Activated T-cell treated with anti-CD3 and anti-CD28 coated beads, Interleukin-2, amount 50 U/mL, for 72 hours (primary cell): ENCODE data around the gene FBRS. TPM values are rescaled to one million over a fixed set of nuclear protein-coding genes. Genes with fewer than 3 reads are reported as not detected.
"Not testable (repeated sequence)": the region's sequence is repeated elsewhere in the genome, so short reads cannot be mapped to it uniquely, and the experiment has no call there.

Experiments used
- ATAC-seq, 2 donors: fragments of 150-1000 bp; cut with Tn5 transposase; replicated peaks in 1 of 2; 2 replicates each; pipeline ENCODE4 v1.10.0; 2021; ENCODE audit warnings: moderate library complexity in 2 of 2, mild to moderate bottlenecking in 1 of 2
- DNase-seq, 2 donors: peaks; one replicate each; pipeline ENCODE4 v3.0.0; 2021 to 2022; ENCODE audit warnings: mixed read lengths in 1 of 2
- H3K27ac Mint-ChIP-seq: one replicate; pipeline ENCODE4 v1.8.0; 2022; ENCODE audit warnings: mild to moderate bottlenecking, moderate library complexity, mixed read lengths
- H3K27me3 Mint-ChIP-seq: one replicate; pipeline ENCODE4 v1.8.0; 2022; ENCODE audit warnings: low read depth, mixed read lengths
- H3K36me3 Mint-ChIP-seq, 2 donors: one replicate each; pipeline ENCODE4 v1.8.0; 2022; ENCODE audit warnings: mixed read lengths in 2 of 2, mild to moderate bottlenecking in 1 of 2; ENCODE audit not compliant: insufficient read depth in 2 of 2
- H3K4me1 Mint-ChIP-seq: one replicate; pipeline ENCODE4 v1.8.0; 2022; ENCODE audit warnings: low read depth, mixed read lengths
- H3K4me3 Mint-ChIP-seq, 2 donors: one replicate each; pipeline ENCODE4 v1.8.0; 2022; ENCODE audit warnings: mild to moderate bottlenecking in 2 of 2, mixed read lengths in 2 of 2, moderate library complexity in 2 of 2
- H3K9me3 Mint-ChIP-seq, 2 donors: one replicate each; pipeline ENCODE4 v1.8.0; 2022; ENCODE audit warnings: mixed read lengths in 2 of 2
- total RNA-seq, 2 donors: library from RNA; stranded (reverse); gene quantifications; one replicate each; pipeline ENCODE4 v1.2.3, GENCODE V29; 2022

FBRS gene
- total RNA-seq, 2 donors from 2014 or later: 170 to 185 TPM

GRCh38 chr16:30700971-30701370 is 42.7 kb downstream of the FBRS start:
- peaks cover 37% of the 10 kb centered on the region for H3K4me1 Mint-ChIP-seq
- H3K27ac Mint-ChIP-seq: no peak overlapping the region
- no peak for DNase-seq
- no peaks in the 10 kb centered on the region for H3K27me3 Mint-ChIP-seq
- no peak for ATAC-seq
- no peaks in the 10 kb centered on the region for H3K9me3 Mint-ChIP-seq
- peaks cover 8 to 39% of the 10 kb centered on the region in 2 donors for H3K36me3 Mint-ChIP-seq
- peak overlapping the region; percentile 54 to 97 for H3K4me3 Mint-ChIP-seq

- not testable (repeated sequence) for H3K27me3 Mint-ChIP-seq, H3K27ac Mint-ChIP-seq, H3K9me3 Mint-ChIP-seq, ATAC-seq, DNase-seq, H3K4me3 Mint-ChIP-seq
- H3K4me1 Mint-ChIP-seq: peaks cover 25% of the 10 kb centered on the region
- H3K36me3 Mint-ChIP-seq: peaks cover 13 to 53% of the 10 kb centered on the region in 2 donors
Measured at GRCh38 chr16:30703071-30703470, 44.8 kb downstream of the FBRS start.

- DNase-seq: no peak
- peaks cover 13 to 51% of the 10 kb centered on the region in 2 donors for H3K36me3 Mint-ChIP-seq
- no peak overlapping the region for H3K4me3 Mint-ChIP-seq
Measured at GRCh38 chr16:30703971-30704370, 45.7 kb downstream of the FBRS start.

GRCh38 chr16:30706046-30706445 is 47.8 kb downstream of the FBRS start:
- Mint-ChIP-seq H3K9me3 (no peaks in the 10 kb centered on the region), H3K4me1 (peaks cover 10% of the 10 kb centered on the region)

More at GRCh38 chr16:30703971-30704370, 45.7 kb downstream of the FBRS start:
- no peaks in the 10 kb centered on the region for H3K27me3 Mint-ChIP-seq
- no peak overlapping the region for H3K27ac Mint-ChIP-seq
- no peak for ATAC-seq
- H3K4me1 Mint-ChIP-seq: peaks cover 25% of the 10 kb centered on the region
- H3K9me3 Mint-ChIP-seq: no peaks in the 10 kb centered on the region

GRCh38 chr16:30710971-30711370 is 52.7 kb downstream of the FBRS start:
- Mint-ChIP-seq H3K27ac (no peak overlapping the region), H3K36me3 (peaks cover 34 to 67% of the 10 kb centered on the region in 2 donors), H3K27me3 (no peaks in the 10 kb centered on the region), H3K4me3 (no peak overlapping the region), H3K4me1 (peaks cover 34% of the 10 kb centered on the region), H3K9me3 (peaks cover 0 to 3% of the 10 kb centered on the region in 2 donors)
- no peak for DNase-seq
- no peak for ATAC-seq

More at GRCh38 chr16:30706046-30706445, 47.8 kb downstream of the FBRS start:
- H3K4me3 Mint-ChIP-seq: no peak overlapping the region
- H3K27ac Mint-ChIP-seq: no peak overlapping the region
- H3K36me3 Mint-ChIP-seq: peaks cover 20 to 56% of the 10 kb centered on the region in 2 donors
- DNase-seq (no peak), ATAC-seq (no peak)
- H3K27me3 Mint-ChIP-seq: no peaks in the 10 kb centered on the region

- Mint-ChIP-seq H3K9me3 (peaks cover 0 to 3% of the 10 kb centered on the region in 2 donors), H3K4me3 (no peak overlapping the region), H3K27me3 (no peaks in the 10 kb centered on the region), H3K27ac (no peak overlapping the region), H3K4me1 (peaks cover 41% of the 10 kb centered on the region), H3K36me3 (peaks cover 38 to 71% of the 10 kb centered on the region in 2 donors)
- no peak for DNase-seq
- no peak for ATAC-seq
Measured at GRCh38 chr16:30711712-30712111, 53.5 kb downstream of the FBRS start.

- Mint-ChIP-seq H3K27ac (peak overlapping the region; percentile 99), H3K4me3 (peak overlapping the region; percentile 58 to 92), H3K9me3 (peaks cover 0 to 3% of the 10 kb centered on the region in 2 donors), H3K4me1 (peaks cover 36% of the 10 kb centered on the region), H3K27me3 (no peaks in the 10 kb centered on the region), H3K36me3 (peaks cover 27 to 59% of the 10 kb centered on the region in 2 donors)
- ATAC-seq: peak; percentile 99
- peak; percentile 61 to 68 for DNase-seq
Measured at GRCh38 chr16:30715750-30716445, 57.7 kb downstream of the FBRS start.

- peaks cover 17% of the 10 kb centered on the region for H3K4me1 Mint-ChIP-seq
- H3K9me3 Mint-ChIP-seq: peaks cover 0 to 3% of the 10 kb centered on the region in 2 donors
- DNase-seq (no peak), ATAC-seq (no peak)
- H3K27ac Mint-ChIP-seq: no peak overlapping the region
- peaks cover 25 to 64% of the 10 kb centered on the region in 2 donors for H3K36me3 Mint-ChIP-seq
- H3K4me3 Mint-ChIP-seq: no peak overlapping the region
- H3K27me3 Mint-ChIP-seq: no peaks in the 10 kb centered on the region
Measured at GRCh38 chr16:30720086-30720485, 61.9 kb downstream of the FBRS start.

Other genes starting within 250 kb of the FBRS start
- 10 to 100 TPM; 56.5 to 78.8 TPM for gene DCTPP1, start 228.4 kb upstream of the FBRS start, total RNA-seq
- gene SEPHS2, start 212.6 kb upstream of the FBRS start, total RNA-seq: 10 to 100 TPM; 67.0 to 82.1 TPM
- 100 to 1,000 TPM; 517 to 673 TPM for gene ITGAL, start 185.7 kb upstream of the FBRS start, total RNA-seq
- gene ZNF768, start 131.9 kb upstream of the FBRS start, total RNA-seq: 10 to 100 TPM; 21.0 to 22.5 TPM
- 1 to 10 TPM; 8.3 to 9.2 TPM for gene ZNF747, start 123.6 kb upstream of the FBRS start, total RNA-seq
- 10 to 100 TPM; 10.7 to 12.7 TPM for gene ZNF764, start 100.1 kb upstream of the FBRS start, total RNA-seq
- 10 to 100 TPM; 14.5 TPM for gene ZNF688, start 86.7 kb upstream of the FBRS start, total RNA-seq
- 10 to 100 TPM; 10.9 to 12.6 TPM for gene ZNF785, start 72.7 kb upstream of the FBRS start, total RNA-seq
- gene ZNF689, start 48.0 kb upstream of the FBRS start, total RNA-seq: 10 to 100 TPM; 12.8 to 17.7 TPM
- gene PRR14, start 7.5 kb upstream of the FBRS start, total RNA-seq: 100 to 1,000 TPM; 108 to 124 TPM
- gene SRCAP, start 40.7 kb downstream of the FBRS start, total RNA-seq: 10 to 100 TPM; 52.9 to 64.7 TPM
- gene PHKG2, start 90.0 kb downstream of the FBRS start, total RNA-seq: 10 to 100 TPM; 38.0 to 38.5 TPM
- gene CFAP119, start 103.6 kb downstream of the FBRS start, total RNA-seq: 1 to 10 TPM; 3.2 to 4.7 TPM
- gene RNF40, start 103.9 kb downstream of the FBRS start, total RNA-seq: 10 to 100 TPM; 60.2 to 63.5 TPM
- 1 to 10 TPM; 3.7 TPM for gene ZNF629, start 128.8 kb downstream of the FBRS start, total RNA-seq
- 10 to 100 TPM; 21.7 to 23.2 TPM for gene BCL7C, start 235.6 kb downstream of the FBRS start, total RNA-seq
- under 1 TPM; 0.25 to 0.72 TPM for gene CTF1, start 238.2 kb downstream of the FBRS start, total RNA-seq